Peyer's patch (tissue), 4 donors: ENCODE results near the gene MT1M. TPM values are rescaled to one million over a fixed set of nuclear protein-coding genes. Genes with fewer than 3 reads are reported as not detected.

Experiments used
- DNase-seq, 3 donors: peaks; one replicate each; pipeline ENCODE4 v3.0.0-alpha.2; 2017 to 2019
- H3K27ac ChIP-seq, 4 donors: fragments of 200-600 bp; sonication (generic); one replicate each; pipeline ENCODE4 v1.5.1; 2016 to 2019
- H3K27me3 ChIP-seq, 2 donors: fragments of 200-600 bp; sonication (generic); one replicate each; pipeline ENCODE4 v1.5.1; 2019
- H3K36me3 ChIP-seq, 3 donors: fragments of 200-600 bp; sonication (generic); one replicate each; pipeline ENCODE4 v1.5.1; 2016 to 2019
- H3K4me1 ChIP-seq, 4 donors: fragments of 200-600 bp; sonication (generic); one replicate each; pipeline ENCODE4 v1.5.1; 2016 to 2019
- H3K4me3 ChIP-seq, 4 donors: fragments of 200-600 bp; sonication (generic); 1 replicate in 3 of 4; 2 replicates in 1 of 4; pipeline ENCODE4 v1.5.1; 2016 to 2019; ENCODE audit warnings: mild to moderate bottlenecking in 1 of 4
- H3K9me3 ChIP-seq, 4 donors: fragments of 200-600 bp; sonication (generic); one replicate each; pipeline ENCODE4 v1.5.1; 2016 to 2019; ENCODE audit warnings: mild to moderate bottlenecking in 1 of 4
- CTCF ChIP-seq, 6 experiments: fragments of 450-650 bp in 4 of 6; fragments of 200-600 bp in 2 of 6; sonication (generic) in 1 of 6; IDR thresholded peaks; one replicate each; pipeline ENCODE4 v1.5.1; 2017 to 2019; ENCODE audit warnings: antibody characterized with exemption in 6 of 6, mild to moderate bottlenecking in 3 of 6, moderate library complexity in 1 of 6
- POLR2A ChIP-seq, 2 donors: fragments of 450-650 bp; IDR thresholded peaks; one replicate each; pipeline ENCODE4 v1.5.1; 2017; ENCODE audit warnings: antibody characterized with exemption in 2 of 2, mild to moderate bottlenecking in 2 of 2, moderate library complexity in 2 of 2
- total RNA-seq, 4 donors: library from RNA; depleted of rRNA; stranded (reverse); fragments of >200 nt; gene quantifications; one replicate each; pipeline ENCODE4 v1.1.0, GENCODE V29; 2016

Gene MT1M
- total RNA-seq, 4 donors from 2014 or later = 3.5 to 252 (median 11.3) TPM

GRCh38 chr16:56643080-56643778 is 10.8 kb downstream of the MT1M start:
- H3K9me3 ChIP-seq = no peaks in the 10 kb centered on the region
- TF ChIP-seq CTCF (IDR thresholded peaks at IDR 0.05) (peak in 4 of 6 experiments; percentile 34 to 69 (median 66)), POLR2A (IDR thresholded peaks at IDR 0.05) (no peak)
- DNase-seq = peak; percentile 73 to 92 (median 92)
- H3K27ac ChIP-seq = peak overlapping the region in 3 of 4 donors; percentile 36 to 67 (median 55)
- H3K4me1 ChIP-seq = peaks cover 0 to 29% (median 7%) of the 10 kb centered on the region in 4 donors
- H3K4me3 ChIP-seq = peak overlapping the region; percentile 20 to 47 (median 40)
- no peaks in the 10 kb centered on the region for H3K27me3 ChIP-seq
- H3K36me3 ChIP-seq = no peaks in the 10 kb centered on the region

GRCh38 chr16:56643833-56644232 is 11.4 kb downstream of the MT1M start:
- no peaks in the 10 kb centered on the region for H3K36me3 ChIP-seq
- DNase-seq = no peak
- peaks cover 0 to 23% (median 7%) of the 10 kb centered on the region in 4 donors for H3K4me1 ChIP-seq
- TF ChIP-seq CTCF (IDR thresholded peaks at IDR 0.05) = no peak
- no peak for TF ChIP-seq POLR2A (IDR thresholded peaks at IDR 0.05)
- peak overlapping the region in 1 of 4 donors; percentile 36 for H3K27ac ChIP-seq
- H3K27me3 ChIP-seq = no peaks in the 10 kb centered on the region
- H3K9me3 ChIP-seq = no peaks in the 10 kb centered on the region
- H3K4me3 ChIP-seq = peak overlapping the region in 2 of 4 donors; percentile 38 to 41

- Histone ChIP-seq H3K27me3 (no peaks in the 10 kb centered on the region), H3K9me3 (no peaks in the 10 kb centered on the region), H3K4me1 (peaks cover 0 to 17% (median 7%) of the 10 kb centered on the region in 4 donors), H3K36me3 (no peaks in the 10 kb centered on the region), H3K27ac (no peak overlapping the region), H3K4me3 (no peak overlapping the region)
- no peak for TF ChIP-seq POLR2A (IDR thresholded peaks at IDR 0.05)
- no peak for TF ChIP-seq CTCF (IDR thresholded peaks at IDR 0.05)
- DNase-seq = no peak
These were observed 12.9 kb downstream of the MT1M start for GRCh38 chr16:56645311-56645710.

- Histone ChIP-seq H3K4me1 (peaks cover 0 to 17% (median 7%) of the 10 kb centered on the region in 4 donors), H3K27me3 (no peaks in the 10 kb centered on the region), H3K27ac (no peak overlapping the region), H3K9me3 (no peaks in the 10 kb centered on the region), H3K36me3 (no peaks in the 10 kb centered on the region), H3K4me3 (no peak overlapping the region)
- no peak for DNase-seq
- TF ChIP-seq POLR2A (IDR thresholded peaks at IDR 0.05) (no peak), CTCF (IDR thresholded peaks at IDR 0.05) (no peak)
These were observed 13.4 kb downstream of the MT1M start for GRCh38 chr16:56645838-56646237.

- H3K27ac ChIP-seq = peak overlapping the region in 2 of 4 donors; percentile 31 to 59
- no peak overlapping the region for H3K4me3 ChIP-seq
- H3K9me3 ChIP-seq = no peaks in the 10 kb centered on the region
- peaks cover 0 to 15% (median 6%) of the 10 kb centered on the region in 4 donors for H3K4me1 ChIP-seq
- H3K36me3 ChIP-seq = no peaks in the 10 kb centered on the region
- peak in 3 of 6 experiments; percentile 5 to 21 (median 20) for TF ChIP-seq CTCF (IDR thresholded peaks at IDR 0.05)
- no peak for TF ChIP-seq POLR2A (IDR thresholded peaks at IDR 0.05)
- DNase-seq = peak in 2 of 3 donors; percentile 65 to 86
- H3K27me3 ChIP-seq = no peaks in the 10 kb centered on the region
These were observed 15.4 kb downstream of the MT1M start for GRCh38 chr16:56647641-56648431.
